ENCODE data around the gene CDK12.
"Not testable (repeated sequence)": the region's sequence is repeated elsewhere in the genome, so short reads cannot be mapped to it uniquely, and the experiment has no call there.

The CDK12 gene

GRCh38 chr17:39461113-39461925 is at the start of gene CDK12:
TSS of gene CDK12 (plus strand) at chr17:39461486. CDS start at chr17:39462072, 586 bp downstream.
- DNase-seq, result peak; percentile 89

- no peak for DNase-seq
These were observed 45.1 kb upstream of the CDK12 start for GRCh38 chr17:39416141-39416540.

GRCh38 chr17:39429600-39429999 is 31.7 kb upstream of the CDK12 start:
- DNase-seq, result no peak

DNA sequence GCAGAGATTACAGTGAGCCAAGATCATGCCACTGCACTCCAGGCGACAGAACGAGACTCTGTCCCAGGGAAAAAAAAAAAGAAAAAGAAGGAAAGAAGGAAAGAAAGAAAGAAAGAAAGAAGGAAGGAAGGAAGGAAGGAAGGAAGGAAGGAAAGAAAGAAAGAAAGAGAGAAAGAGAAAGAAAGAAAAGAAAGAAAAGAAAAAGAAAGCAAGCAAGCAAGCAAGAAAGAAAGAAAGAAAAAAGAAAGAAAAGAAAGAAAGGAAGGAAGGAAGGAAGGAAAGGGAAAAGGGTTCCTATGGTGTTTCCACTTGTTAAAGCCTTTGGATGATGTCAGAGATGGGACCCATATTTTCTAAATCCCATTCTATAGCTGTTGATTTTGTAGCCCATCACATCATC is 21.4 kb upstream of the CDK12 start:
- DNase-seq, result not testable (repeated sequence)

GRCh38 chr17:39443326-39443725 is 18.0 kb upstream of the CDK12 start:
- no peak for DNase-seq

- no peak for DNase-seq
These were observed 13.7 kb upstream of the CDK12 start for GRCh38 chr17:39447561-39447960.

- DNase-seq, result no peak
These were observed 11.2 kb upstream of the CDK12 start for GRCh38 chr17:39450051-39450450.

DNA sequence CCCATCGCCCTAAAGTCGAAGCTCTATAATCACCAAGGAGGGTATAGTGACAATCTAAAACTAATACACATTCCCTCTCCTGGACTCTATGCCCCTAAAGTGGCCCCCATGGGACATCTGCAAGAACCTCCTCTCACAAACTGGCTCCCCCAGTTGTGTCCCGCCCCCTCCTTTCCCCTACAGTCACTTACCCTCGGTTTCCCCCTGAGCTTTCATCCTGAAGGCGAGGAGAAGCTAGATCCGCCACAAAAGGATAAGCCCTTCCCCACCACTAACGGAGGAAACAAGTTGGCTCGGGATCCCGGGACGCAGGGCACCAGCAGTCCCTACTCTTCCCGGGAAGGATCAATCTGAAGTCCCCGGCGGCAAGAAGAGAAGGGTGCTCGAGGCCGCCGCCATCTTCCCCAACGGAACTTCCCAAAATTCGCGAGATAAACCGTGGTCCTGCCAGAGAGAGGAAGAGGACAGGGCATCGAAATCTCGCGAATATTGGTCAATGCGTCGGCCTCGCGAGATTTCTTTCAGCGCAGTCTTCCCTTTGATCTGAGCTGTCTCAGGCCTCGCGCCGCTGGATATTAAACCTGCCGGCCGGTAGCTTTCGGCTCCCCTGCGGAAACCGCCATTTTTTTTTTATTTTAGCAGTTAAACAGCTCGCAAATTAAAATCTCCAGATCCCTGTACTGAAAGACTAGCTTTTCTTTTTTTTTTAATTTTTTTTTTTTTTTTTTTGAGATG is 10.3 kb upstream of the CDK12 start, which contains the start of gene MED1:
MED1 (minus strand) TSS at position 417 of the 735 bp plus-strand sequence; CDS start at position 216, 201 bp downstream.
- DNase-seq, result peak; percentile 84

GRCh38 chr17:39455919-39456318 is 5.4 kb upstream of the CDK12 start:
- DNase-seq, result no peak

DNA sequence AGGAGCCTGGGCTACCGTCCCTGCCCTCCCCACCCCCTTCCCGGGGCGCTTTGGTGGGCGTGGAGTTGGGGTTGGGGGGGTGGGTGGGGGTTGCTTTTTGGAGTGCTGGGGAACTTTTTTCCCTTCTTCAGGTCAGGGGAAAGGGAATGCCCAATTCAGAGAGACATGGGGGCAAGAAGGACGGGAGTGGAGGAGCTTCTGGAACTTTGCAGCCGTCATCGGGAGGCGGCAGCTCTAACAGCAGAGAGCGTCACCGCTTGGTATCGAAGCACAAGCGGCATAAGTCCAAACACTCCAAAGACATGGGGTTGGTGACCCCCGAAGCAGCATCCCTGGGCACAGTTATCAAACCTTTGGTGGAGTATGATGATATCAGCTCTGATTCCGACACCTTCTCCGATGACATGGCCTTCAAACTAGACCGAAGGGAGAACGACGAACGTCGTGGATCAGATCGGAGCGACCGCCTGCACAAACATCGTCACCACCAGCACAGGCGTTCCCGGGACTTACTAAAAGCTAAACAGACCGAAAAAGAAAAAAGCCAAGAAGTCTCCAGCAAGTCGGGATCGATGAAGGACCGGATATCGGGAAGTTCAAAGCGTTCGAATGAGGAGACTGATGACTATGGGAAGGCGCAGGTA is 762 bp downstream of the CDK12 start:
- peak; percentile 70 for DNase-seq

GRCh38 chr17:39462631-39463375 is 1.5 kb downstream of the CDK12 start:
- DNase-seq, result no peak

DNA sequence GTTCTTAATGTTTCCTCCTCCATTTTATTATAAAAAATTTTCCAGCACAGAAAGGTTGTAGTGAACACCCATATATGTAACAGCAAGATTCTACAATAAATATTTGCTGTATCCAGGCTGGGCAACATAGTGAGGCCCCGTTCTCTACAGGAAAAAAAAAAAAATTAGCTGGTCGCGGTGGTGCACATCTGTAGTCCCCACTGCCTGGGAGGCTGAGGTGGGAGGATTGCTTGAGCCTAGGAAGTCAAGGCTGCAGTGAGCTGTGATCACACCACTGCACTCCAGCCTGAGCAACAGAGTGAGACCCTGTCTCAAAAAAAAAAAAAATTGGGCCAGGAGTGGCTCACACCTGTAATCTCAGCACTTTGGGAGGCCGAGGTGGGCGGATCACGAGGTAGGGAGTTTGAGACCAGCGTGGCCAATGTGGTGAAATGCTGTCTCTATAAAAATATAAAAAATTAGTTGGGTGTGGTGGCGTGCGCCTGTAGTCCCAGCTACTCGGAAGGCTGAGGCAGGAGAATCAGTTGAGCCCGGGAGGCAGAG is 3.4 kb downstream of the CDK12 start:
- not testable (repeated sequence) for DNase-seq

GRCh38 chr17:39468610-39469009 is 7.3 kb downstream of the CDK12 start:
- DNase-seq, result not testable (repeated sequence)

- no peak for DNase-seq
These were observed 12.0 kb downstream of the CDK12 start for GRCh38 chr17:39473310-39473709.

- DNase-seq, result not testable (repeated sequence)
These were observed 18.3 kb downstream of the CDK12 start for GRCh38 chr17:39479631-39480030.

DNA sequence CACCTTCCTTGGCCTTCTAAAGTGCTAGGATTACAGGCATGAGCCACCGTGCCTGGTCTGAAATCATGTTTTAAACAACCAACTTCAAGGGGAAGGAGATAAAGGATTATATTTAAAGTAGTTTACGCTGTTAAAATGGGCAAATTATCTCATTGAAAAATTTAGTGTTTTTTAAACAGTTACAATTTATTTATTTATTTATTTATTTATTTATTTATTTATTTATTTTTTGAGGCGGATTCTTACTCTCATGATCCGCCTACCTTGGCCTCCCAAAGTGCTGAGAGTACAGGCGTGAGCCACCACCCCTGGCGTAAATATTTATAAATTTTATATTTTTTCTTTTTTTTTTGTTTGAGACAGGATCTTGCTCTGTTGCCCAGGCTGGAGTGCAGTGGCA is 22.2 kb downstream of the CDK12 start:
- no peak for DNase-seq

DNA sequence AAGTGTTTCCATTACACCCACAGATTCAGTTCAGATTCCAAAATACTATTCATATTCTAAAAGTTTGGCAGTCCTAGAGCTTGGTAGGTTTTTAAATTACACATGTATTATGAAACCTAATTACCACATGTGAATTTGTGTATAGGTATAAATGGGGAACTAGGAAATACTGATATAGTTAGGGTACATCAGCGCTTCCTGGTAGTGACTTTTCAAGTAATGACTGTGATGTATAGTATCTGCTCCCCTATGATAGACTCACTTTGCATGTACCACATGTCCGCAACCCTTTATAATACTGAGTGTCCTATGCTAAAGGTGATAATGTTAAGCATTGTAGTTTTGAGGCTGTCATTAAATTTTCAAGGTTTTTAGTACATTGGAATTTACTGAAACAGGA is 22.9 kb downstream of the CDK12 start:
- DNase-seq, result no peak

- DNase-seq, result no peak
These were observed 24.3 kb downstream of the CDK12 start for GRCh38 chr17:39485555-39485954.

DNA sequence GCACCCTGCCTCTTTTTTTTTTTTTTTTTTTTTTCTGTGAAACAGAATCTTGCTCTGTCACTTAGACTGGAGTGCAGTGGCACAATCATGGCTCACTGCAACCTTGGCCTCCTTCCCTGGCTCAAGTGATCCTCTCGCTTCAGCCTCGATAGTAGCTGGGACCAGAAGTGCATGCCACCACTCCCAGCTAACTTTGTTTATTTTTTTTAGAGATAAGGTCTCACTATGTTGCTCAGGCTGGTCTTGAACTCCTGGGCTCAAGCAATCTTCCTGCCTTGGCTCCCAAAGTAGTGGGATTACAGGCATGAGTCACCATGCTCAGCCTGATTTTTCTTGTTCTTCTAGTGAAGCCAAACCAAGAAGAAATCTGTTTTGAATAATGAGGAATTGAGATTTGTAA is 25.0 kb downstream of the CDK12 start:
- no peak for DNase-seq

GRCh38 chr17:39487490-39487889 is 26.2 kb downstream of the CDK12 start:
- not testable (repeated sequence) for DNase-seq

DNA sequence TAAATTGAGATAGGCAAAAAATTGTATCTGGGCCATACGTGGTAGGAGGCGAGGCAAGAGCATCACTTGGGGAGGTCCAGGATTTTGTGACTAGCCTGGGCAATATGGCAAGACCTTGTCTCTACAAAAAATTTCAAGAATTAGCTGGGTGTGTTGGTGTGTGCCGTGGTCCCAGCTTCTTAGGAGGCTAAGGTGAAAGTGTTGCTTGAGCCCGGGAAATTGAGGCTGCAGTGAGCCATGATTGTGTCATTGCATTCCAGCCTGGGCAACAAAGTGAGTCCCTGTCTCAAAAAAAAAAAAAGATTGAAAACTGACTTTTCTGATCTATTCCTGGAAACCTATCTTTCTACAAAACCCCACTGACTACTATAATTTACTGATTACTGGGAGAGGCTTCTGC is 26.7 kb downstream of the CDK12 start:
- no peak for DNase-seq

DNA sequence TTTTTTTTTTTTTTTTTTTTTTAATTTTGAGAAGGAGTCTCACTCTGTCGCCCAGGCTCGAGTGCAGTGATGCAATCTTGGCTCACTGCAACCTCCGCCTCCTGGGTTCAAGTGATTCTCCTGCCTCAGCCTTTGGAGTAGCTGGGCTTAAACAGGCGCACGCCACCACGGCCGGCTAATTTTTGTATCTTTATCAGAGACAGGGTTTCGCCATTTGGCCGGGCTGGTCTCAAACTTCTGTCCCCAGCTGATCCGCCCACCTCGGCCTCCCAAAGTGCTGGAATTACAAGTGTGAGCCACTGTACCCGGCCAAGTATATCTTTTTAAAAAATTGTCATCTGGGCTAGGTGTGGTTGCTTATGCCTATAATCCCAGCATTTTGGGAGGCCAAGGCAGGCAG is 35.6 kb downstream of the CDK12 start:
- DNase-seq, result not testable (repeated sequence)

DNA sequence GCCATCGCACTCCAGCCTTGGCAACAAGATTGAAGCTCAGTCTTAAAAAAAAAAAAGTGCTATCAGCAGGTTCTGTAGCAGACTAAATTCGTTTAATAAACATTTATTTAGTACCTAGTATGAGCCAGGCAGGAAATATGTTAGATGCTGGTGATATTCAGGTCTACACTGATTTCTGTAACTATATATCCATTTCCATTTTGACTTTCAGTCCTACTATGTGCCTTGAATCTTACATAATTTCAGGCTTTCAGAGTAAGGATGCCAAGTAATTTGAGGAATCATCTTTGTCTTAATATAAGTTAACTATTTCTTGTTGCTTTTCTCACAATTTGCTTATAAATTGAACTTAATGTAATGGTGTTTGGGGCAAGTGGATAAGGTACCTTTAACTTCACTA is 46.2 kb downstream of the CDK12 start:
- no peak for DNase-seq

Data from stimulated activated CD4-positive, alpha-beta T cell treated with anti-CD3 and anti-CD28 coated beads, Interleukin-4, amount 100 ng/mL, for 1 hour (primary cell).